WTC11 (cell line): Measurements from ENCODE around the gene ENO2. TPM values are rescaled to one million over a fixed set of nuclear protein-coding genes. Genes with fewer than 3 reads are reported as not detected.

Experiments used
- ATAC-seq: fragments of 200-7000 bp; cut with Tn5 transposase; 2 replicates; pipeline ENCODE4 v1.10.0; 2021; ENCODE audit warnings: mild to moderate bottlenecking, moderate library complexity
- Bru-seq: library from RNA; stranded (reverse); fragments of 400-500 nt; gene quantifications from one replicate; lab custom pipeline; 2021; lab: Mats Ljungman, UMichigan
- CTCF ChIA-PET: fragments of 300-600 bp; sonication (Branson Sonifier 250); formaldehyde crosslinking; loops from one replicate; lab custom pipeline; 2021; ENCODE audit warnings: antibody characterized with exemption; lab: Charles Lee
- POLR2A ChIA-PET: fragments of 350-600 bp; sonication (Branson Sonifier 250); formaldehyde crosslinking; loops from one replicate; lab custom pipeline; 2021; ENCODE audit warnings: antibody characterized with exemption; lab: Charles Lee
- DNase-seq: peaks from one replicate; pipeline ENCODE4 v3.0.0; 2021; ENCODE audit warnings: low spot score
- H3K27ac Mint-ChIP-seq: 2 replicates; pipeline ENCODE4 v1.8.0; 2021; ENCODE audit warnings: mixed read lengths
- H3K27me3 Mint-ChIP-seq: 2 replicates; pipeline ENCODE4 v1.8.0; 2021; ENCODE audit warnings: low read depth, mild to moderate bottlenecking, moderate library complexity, mixed read lengths
- H3K36me3 Mint-ChIP-seq: 2 replicates; pipeline ENCODE4 v1.8.0; 2021; ENCODE audit warnings: mixed read lengths
- H3K4me1 Mint-ChIP-seq: 2 replicates; pipeline ENCODE4 v1.8.0; 2022; ENCODE audit warnings: mixed read lengths
- H3K4me3 Mint-ChIP-seq: 2 replicates; pipeline ENCODE4 v1.8.0; 2021; ENCODE audit warnings: mild to moderate bottlenecking, moderate library complexity, mixed read lengths
- H3K9me3 Mint-ChIP-seq: 2 replicates; pipeline ENCODE4 v1.8.0; 2021; ENCODE audit warnings: mixed read lengths
- ETV6 ChIP-seq: sonication (generic); formaldehyde crosslinking; IDR thresholded peaks from 2 replicates; pipeline ENCODE4 v1.8.1; 2022; ENCODE audit warnings: mild to moderate bottlenecking, missing genetic modification reagents
- FOXJ3 ChIP-seq: sonication (generic); formaldehyde crosslinking; IDR thresholded peaks from 2 replicates; pipeline ENCODE4 v1.9.0; 2021; ENCODE audit warnings: missing genetic modification reagents, mild to moderate bottlenecking, borderline replicate concordance
- FOXK1 ChIP-seq: sonication (generic); formaldehyde crosslinking; IDR thresholded peaks from 2 replicates; pipeline ENCODE4 v1.8.0; 2022; ENCODE audit warnings: mild to moderate bottlenecking, moderate library complexity, missing genetic modification reagents
- GABPB1 ChIP-seq: sonication (generic); formaldehyde crosslinking; IDR thresholded peaks from 2 replicates; pipeline ENCODE4 v1.8.1; 2023; ENCODE audit warnings: mild to moderate bottlenecking, missing genetic modification reagents
- JAZF1 ChIP-seq: fragments of 250-450 bp; sonication (Bioruptor Pico); IDR thresholded peaks from 2 replicates; pipeline ENCODE4 v1.9.0; 2021; ENCODE audit warnings: moderate library complexity, mild to moderate bottlenecking, inconsistent platforms
- JUN ChIP-seq: sonication (generic); formaldehyde crosslinking; IDR thresholded peaks from 2 replicates; pipeline ENCODE4 v1.8.0; 2023; ENCODE audit warnings: mild to moderate bottlenecking, missing genetic modification reagents
- NFE2L1 ChIP-seq: sonication (generic); formaldehyde crosslinking; IDR thresholded peaks from 2 replicates; pipeline ENCODE4 v1.8.1; 2023; ENCODE audit warnings: missing genetic modification reagents
- NR3C1 ChIP-seq: sonication (generic); formaldehyde crosslinking; conservative IDR thresholded peaks from 2 replicates; pipeline ENCODE4 v1.8.1; 2023; ENCODE audit warnings: low read depth, mild to moderate bottlenecking, missing genetic modification reagents
- OVOL2 ChIP-seq: fragments of 250-450 bp; sonication (Bioruptor Pico); IDR thresholded peaks from 2 replicates; pipeline ENCODE4 v1.9.0; 2021; ENCODE audit warnings: mild to moderate bottlenecking, borderline replicate concordance
- PRRX2 ChIP-seq: fragments of 250-450 bp; sonication (Bioruptor Pico); IDR thresholded peaks from 2 replicates; pipeline ENCODE4 v1.8.0; 2021; ENCODE audit warnings: mild to moderate bottlenecking
- RORB ChIP-seq: fragments of 250-450 bp; sonication (Bioruptor Pico); IDR thresholded peaks from 2 replicates; pipeline ENCODE4 v1.9.0; 2021; ENCODE audit warnings: mild to moderate bottlenecking
- SMAD3 ChIP-seq: sonication (generic); formaldehyde crosslinking; IDR thresholded peaks from 2 replicates; pipeline ENCODE4 v1.8.0; 2022; ENCODE audit warnings: missing genetic modification reagents, mild to moderate bottlenecking, borderline replicate concordance
- TP53 ChIP-seq: sonication (generic); formaldehyde crosslinking; IDR thresholded peaks from 2 replicates; pipeline ENCODE4 v1.8.1; 2023; ENCODE audit warnings: mild to moderate bottlenecking, missing genetic modification reagents
- ZNF121 ChIP-seq: sonication (generic); formaldehyde crosslinking; IDR thresholded peaks from 2 replicates; pipeline ENCODE4 v1.8.0; 2023; ENCODE audit warnings: missing genetic modification reagents
- ZNF138 ChIP-seq: sonication (generic); formaldehyde crosslinking; conservative IDR thresholded peaks from 2 replicates; pipeline ENCODE4 v1.8.1; 2022; ENCODE audit warnings: mild to moderate bottlenecking, moderate library complexity, missing genetic modification reagents
- ZNF219 ChIP-seq: sonication (generic); formaldehyde crosslinking; IDR thresholded peaks from 2 replicates; pipeline ENCODE4 v1.8.0; 2023; ENCODE audit warnings: missing genetic modification reagents, mild to moderate bottlenecking, borderline replicate concordance
- ZNF671 ChIP-seq: fragments of 250-450 bp; sonication (Bioruptor Pico); IDR thresholded peaks from 2 replicates; pipeline ENCODE4 v1.8.0; 2021; ENCODE audit warnings: mild to moderate bottlenecking
- long read RNA-seq, 3 experiments: library from RNA in 1 of 3; library from capped mRNA in 1 of 3; library from polyadenylated mRNA in 1 of 3; unstranded in 2 of 3; stranded (forward) in 1 of 3; transcript quantifications; one replicate each; pipeline ENCODE4 v2.0.0, GENCODE V29; 2021
- total RNA-seq: library from RNA; stranded (reverse); gene quantifications from 3 replicates; pipeline ENCODE4 v1.2.3, GENCODE V29; 2021
- TF ChIP-seq, protein P1 (sequence below): sonication (generic); formaldehyde crosslinking; IDR thresholded peaks from 2 replicates; pipeline ENCODE4 v1.8.1; 2023; ENCODE audit warnings: mild to moderate bottlenecking, missing genetic modification reagents, moderate library complexity
- TF ChIP-seq, protein P2 (sequence below): sonication (generic); formaldehyde crosslinking; IDR thresholded peaks from 2 replicates; pipeline ENCODE4 v1.8.1; 2023; ENCODE audit warnings: mild to moderate bottlenecking, missing genetic modification reagents
- TF ChIP-seq, protein P3 (sequence below): fragments of 250-450 bp; sonication (Bioruptor Pico); IDR thresholded peaks from 2 replicates; pipeline ENCODE4 v2.1.2; 2022; ENCODE audit warnings: mild to moderate bottlenecking, moderate library complexity
- TF ChIP-seq, protein P4 (sequence below): fragments of 250-450 bp; sonication (Bioruptor Pico); IDR thresholded peaks from 2 replicates; pipeline ENCODE4 v1.9.0; 2021; ENCODE audit warnings: mild to moderate bottlenecking
- TF ChIP-seq, protein P5 (sequence below): sonication (generic); formaldehyde crosslinking; conservative IDR thresholded peaks from 2 replicates; pipeline ENCODE4 v1.8.1; 2023; ENCODE audit warnings: mild to moderate bottlenecking, low read depth, missing genetic modification reagents, moderate library complexity
- TF ChIP-seq, protein P6 (sequence below): sonication (generic); formaldehyde crosslinking; IDR thresholded peaks from 2 replicates; pipeline ENCODE4 v1.8.0; 2023; ENCODE audit warnings: missing genetic modification reagents, mild to moderate bottlenecking, borderline replicate concordance

Gene ENO2
- 118 to 170 TPM (median 165 TPM) in 3 replicates for total RNA-seq
- percentile 82 among the genes with signal in this experiment for Bru-seq, nascent RNA
- long read RNA-seq, experiment 1, transcript ENO2-211 (12 exons, 2,549 nt), result minor isoform, 21 of 288 reads
- long read RNA-seq, experiment 1, transcript ENO2-201 (12 exons, 2,423 nt), result major isoform, 140 of 288 reads
- long read RNA-seq, experiment 1, transcript ENO2-205 (11 exons, 2,827 nt), result minor isoform, 42 of 288 reads
- long read RNA-seq, experiment 1, partial matches to known transcripts, result 59 of 288 reads
- long read RNA-seq, experiment 1, other reads (novel, unspliced or antisense), result 26 of 288 reads
- long read RNA-seq, experiment 2, transcript ENO2-205 (11 exons, 2,827 nt), result minor isoform, 14 of 137 reads
- long read RNA-seq, experiment 2, transcript ENO2-201 (12 exons, 2,423 nt), result major isoform, 61 of 137 reads
- long read RNA-seq, experiment 2, partial matches to known transcripts, result 43 of 137 reads
- long read RNA-seq, experiment 2, other reads (novel, unspliced or antisense), result 18 of 137 reads
- long read RNA-seq, experiment 3, transcript ENO2-201 (12 exons, 2,423 nt), result major isoform, 24 of 37 reads
- long read RNA-seq, experiment 3, transcript ENO2-205 (11 exons, 2,827 nt), result minor isoform, 5 of 37 reads
- long read RNA-seq, experiment 3, partial matches to known transcripts, result 1 of 37 reads
- long read RNA-seq, experiment 3, other reads (novel, unspliced or antisense), result 4 of 37 reads

DNA sequence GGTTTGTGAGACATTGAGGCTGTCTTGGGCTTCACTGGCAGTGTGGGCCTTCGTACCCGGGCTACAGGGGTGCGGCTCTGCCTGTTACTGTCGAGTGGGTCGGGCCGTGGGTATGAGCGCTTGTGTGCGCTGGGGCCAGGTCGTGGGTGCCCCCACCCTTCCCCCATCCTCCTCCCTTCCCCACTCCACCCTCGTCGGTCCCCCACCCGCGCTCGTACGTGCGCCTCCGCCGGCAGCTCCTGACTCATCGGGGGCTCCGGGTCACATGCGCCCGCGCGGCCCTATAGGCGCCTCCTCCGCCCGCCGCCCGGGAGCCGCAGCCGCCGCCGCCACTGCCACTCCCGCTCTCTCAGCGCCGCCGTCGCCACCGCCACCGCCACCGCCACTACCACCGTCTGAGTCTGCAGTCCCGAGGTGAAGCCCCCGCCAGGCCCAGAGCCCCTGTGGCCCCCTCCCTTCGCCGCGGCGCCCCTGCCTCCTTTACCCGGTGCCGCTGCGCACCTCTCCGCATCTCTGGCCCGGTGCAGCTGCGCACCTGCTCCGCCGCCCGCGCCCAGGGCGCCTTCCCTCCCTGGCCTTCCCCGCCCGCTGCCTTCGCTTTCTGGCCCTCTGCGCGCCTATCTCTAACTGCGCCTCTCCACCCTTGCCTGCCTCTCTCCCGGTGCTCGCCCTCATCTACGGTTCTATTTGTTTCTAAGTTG, at the start of gene ENO2:
TSS of gene ENO2 (plus strand) at position 335 of the 701 bp plus-strand sequence. CDS start 1,253 bp downstream, outside the sequence.
- Mint-ChIP-seq H3K27me3 (peaks cover 12% of the 10 kb centered on the region), H3K9me3 (no peaks in the 10 kb centered on the region), H3K4me1 (peaks cover 33% of the 10 kb centered on the region), H3K4me3 (peak within 1 kb of the TSS; percentile 97), H3K36me3 (peaks cover 25% of the 10 kb centered on the region), H3K27ac (peak within 1 kb of the TSS; percentile 64)
- DNase-seq (peak; percentile 63), ATAC-seq (peak; percentile 65)
- CTCF ChIA-PET, result interaction anchor here (0.7 to 9.1 kb wide), 7 partner anchors 11 to 45 kb away, joined by 3 to 45 read pairs (median 7); partner anchors contain the start of gene SPSB2
- POLR2A ChIA-PET, result interaction anchor here (0.5 to 2.0 kb wide), 5 partner anchors 12 to 47 kb away, joined by 4 to 16 read pairs (median 6); partner anchors contain the start of genes C12orf57, RNU7-1, SPSB2 and TPI1
- no peak for TF ChIP-seq ETV6 (CRISPR knock-in tag)
- TF ChIP-seq PRRX2 (CRISPR knock-in tag), result no peak
- no peak for TF ChIP-seq ZNF671
- TF ChIP-seq, protein P1, sequence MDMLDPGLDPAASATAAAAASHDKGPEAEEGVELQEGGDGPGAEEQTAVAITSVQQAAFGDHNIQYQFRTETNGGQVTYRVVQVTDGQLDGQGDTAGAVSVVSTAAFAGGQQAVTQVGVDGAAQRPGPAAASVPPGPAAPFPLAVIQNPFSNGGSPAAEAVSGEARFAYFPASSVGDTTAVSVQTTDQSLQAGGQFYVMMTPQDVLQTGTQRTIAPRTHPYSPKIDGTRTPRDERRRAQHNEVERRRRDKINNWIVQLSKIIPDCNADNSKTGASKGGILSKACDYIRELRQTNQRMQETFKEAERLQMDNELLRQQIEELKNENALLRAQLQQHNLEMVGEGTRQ (CRISPR knock-in tag), result peak; percentile 90
- no peak for TF ChIP-seq OVOL2 (CRISPR knock-in tag)
- no peak for TF ChIP-seq FOXJ3 (CRISPR knock-in tag)
- TF ChIP-seq, protein P2, sequence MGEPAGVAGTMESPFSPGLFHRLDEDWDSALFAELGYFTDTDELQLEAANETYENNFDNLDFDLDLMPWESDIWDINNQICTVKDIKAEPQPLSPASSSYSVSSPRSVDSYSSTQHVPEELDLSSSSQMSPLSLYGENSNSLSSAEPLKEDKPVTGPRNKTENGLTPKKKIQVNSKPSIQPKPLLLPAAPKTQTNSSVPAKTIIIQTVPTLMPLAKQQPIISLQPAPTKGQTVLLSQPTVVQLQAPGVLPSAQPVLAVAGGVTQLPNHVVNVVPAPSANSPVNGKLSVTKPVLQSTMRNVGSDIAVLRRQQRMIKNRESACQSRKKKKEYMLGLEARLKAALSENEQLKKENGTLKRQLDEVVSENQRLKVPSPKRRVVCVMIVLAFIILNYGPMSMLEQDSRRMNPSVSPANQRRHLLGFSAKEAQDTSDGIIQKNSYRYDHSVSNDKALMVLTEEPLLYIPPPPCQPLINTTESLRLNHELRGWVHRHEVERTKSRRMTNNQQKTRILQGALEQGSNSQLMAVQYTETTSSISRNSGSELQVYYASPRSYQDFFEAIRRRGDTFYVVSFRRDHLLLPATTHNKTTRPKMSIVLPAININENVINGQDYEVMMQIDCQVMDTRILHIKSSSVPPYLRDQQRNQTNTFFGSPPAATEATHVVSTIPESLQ, result no peak
- TF ChIP-seq JAZF1 (CRISPR knock-in tag), result no peak
- TF ChIP-seq TP53 (CRISPR knock-in tag), result 0 out of 2 replicates have a peak, but pooled peaks have one; percentile 61
- no peak for TF ChIP-seq ZNF138 (CRISPR knock-in tag)
- TF ChIP-seq, protein P3, sequence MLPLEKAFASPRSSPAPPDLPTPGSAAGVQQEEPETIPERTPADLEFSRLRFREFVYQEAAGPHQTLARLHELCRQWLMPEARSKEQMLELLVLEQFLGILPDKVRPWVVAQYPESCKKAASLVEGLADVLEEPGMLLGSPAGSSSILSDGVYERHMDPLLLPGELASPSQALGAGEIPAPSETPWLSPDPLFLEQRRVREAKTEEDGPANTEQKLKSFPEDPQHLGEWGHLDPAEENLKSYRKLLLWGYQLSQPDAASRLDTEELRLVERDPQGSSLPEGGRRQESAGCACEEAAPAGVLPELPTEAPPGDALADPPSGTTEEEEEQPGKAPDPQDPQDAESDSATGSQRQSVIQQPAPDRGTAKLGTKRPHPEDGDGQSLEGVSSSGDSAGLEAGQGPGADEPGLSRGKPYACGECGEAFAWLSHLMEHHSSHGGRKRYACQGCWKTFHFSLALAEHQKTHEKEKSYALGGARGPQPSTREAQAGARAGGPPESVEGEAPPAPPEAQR, result no peak
- TF ChIP-seq GABPB1, result no peak
- no peak for TF ChIP-seq NR3C1 (CRISPR knock-in tag)
- TF ChIP-seq NFE2L1 (CRISPR knock-in tag), result 0 out of 2 replicates have a peak, but pooled peaks have one; percentile 47
- TF ChIP-seq, protein P4, sequence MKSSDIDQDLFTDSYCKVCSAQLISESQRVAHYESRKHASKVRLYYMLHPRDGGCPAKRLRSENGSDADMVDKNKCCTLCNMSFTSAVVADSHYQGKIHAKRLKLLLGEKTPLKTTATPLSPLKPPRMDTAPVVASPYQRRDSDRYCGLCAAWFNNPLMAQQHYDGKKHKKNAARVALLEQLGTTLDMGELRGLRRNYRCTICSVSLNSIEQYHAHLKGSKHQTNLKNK, result no peak
- TF ChIP-seq FOXK1 (CRISPR knock-in tag), result peak; percentile 57; the same call in 1 of the 2 replicates
- TF ChIP-seq, protein P5, sequence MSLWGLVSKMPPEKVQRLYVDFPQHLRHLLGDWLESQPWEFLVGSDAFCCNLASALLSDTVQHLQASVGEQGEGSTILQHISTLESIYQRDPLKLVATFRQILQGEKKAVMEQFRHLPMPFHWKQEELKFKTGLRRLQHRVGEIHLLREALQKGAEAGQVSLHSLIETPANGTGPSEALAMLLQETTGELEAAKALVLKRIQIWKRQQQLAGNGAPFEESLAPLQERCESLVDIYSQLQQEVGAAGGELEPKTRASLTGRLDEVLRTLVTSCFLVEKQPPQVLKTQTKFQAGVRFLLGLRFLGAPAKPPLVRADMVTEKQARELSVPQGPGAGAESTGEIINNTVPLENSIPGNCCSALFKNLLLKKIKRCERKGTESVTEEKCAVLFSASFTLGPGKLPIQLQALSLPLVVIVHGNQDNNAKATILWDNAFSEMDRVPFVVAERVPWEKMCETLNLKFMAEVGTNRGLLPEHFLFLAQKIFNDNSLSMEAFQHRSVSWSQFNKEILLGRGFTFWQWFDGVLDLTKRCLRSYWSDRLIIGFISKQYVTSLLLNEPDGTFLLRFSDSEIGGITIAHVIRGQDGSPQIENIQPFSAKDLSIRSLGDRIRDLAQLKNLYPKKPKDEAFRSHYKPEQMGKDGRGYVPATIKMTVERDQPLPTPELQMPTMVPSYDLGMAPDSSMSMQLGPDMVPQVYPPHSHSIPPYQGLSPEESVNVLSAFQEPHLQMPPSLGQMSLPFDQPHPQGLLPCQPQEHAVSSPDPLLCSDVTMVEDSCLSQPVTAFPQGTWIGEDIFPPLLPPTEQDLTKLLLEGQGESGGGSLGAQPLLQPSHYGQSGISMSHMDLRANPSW (CRISPR knock-in tag), result no peak
- TF ChIP-seq JUN (CRISPR knock-in tag), result no peak
- TF ChIP-seq RORB (CRISPR knock-in tag), result no peak
- no peak for TF ChIP-seq ZNF219 (CRISPR knock-in tag)
- TF ChIP-seq SMAD3 (CRISPR knock-in tag), result no peak
- TF ChIP-seq ZNF121 (CRISPR knock-in tag), result no peak
- TF ChIP-seq, protein P6, sequence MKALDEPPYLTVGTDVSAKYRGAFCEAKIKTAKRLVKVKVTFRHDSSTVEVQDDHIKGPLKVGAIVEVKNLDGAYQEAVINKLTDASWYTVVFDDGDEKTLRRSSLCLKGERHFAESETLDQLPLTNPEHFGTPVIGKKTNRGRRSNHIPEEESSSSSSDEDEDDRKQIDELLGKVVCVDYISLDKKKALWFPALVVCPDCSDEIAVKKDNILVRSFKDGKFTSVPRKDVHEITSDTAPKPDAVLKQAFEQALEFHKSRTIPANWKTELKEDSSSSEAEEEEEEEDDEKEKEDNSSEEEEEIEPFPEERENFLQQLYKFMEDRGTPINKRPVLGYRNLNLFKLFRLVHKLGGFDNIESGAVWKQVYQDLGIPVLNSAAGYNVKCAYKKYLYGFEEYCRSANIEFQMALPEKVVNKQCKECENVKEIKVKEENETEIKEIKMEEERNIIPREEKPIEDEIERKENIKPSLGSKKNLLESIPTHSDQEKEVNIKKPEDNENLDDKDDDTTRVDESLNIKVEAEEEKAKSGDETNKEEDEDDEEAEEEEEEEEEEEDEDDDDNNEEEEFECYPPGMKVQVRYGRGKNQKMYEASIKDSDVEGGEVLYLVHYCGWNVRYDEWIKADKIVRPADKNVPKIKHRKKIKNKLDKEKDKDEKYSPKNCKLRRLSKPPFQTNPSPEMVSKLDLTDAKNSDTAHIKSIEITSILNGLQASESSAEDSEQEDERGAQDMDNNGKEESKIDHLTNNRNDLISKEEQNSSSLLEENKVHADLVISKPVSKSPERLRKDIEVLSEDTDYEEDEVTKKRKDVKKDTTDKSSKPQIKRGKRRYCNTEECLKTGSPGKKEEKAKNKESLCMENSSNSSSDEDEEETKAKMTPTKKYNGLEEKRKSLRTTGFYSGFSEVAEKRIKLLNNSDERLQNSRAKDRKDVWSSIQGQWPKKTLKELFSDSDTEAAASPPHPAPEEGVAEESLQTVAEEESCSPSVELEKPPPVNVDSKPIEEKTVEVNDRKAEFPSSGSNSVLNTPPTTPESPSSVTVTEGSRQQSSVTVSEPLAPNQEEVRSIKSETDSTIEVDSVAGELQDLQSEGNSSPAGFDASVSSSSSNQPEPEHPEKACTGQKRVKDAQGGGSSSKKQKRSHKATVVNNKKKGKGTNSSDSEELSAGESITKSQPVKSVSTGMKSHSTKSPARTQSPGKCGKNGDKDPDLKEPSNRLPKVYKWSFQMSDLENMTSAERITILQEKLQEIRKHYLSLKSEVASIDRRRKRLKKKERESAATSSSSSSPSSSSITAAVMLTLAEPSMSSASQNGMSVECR (CRISPR knock-in tag), result peak; percentile 77; the same call in 1 of the 2 replicates
